ENCODE measurements around the gene SLC25A42.
"Not testable (repeated sequence)": the region's sequence is repeated elsewhere in the genome, so short reads cannot be mapped to it uniquely, and the experiment has no call there.

The SLC25A42 gene

GRCh38 chr19:19071897-19072296 lies 8.1 kb downstream of the SLC25A42 start:
- DNase-seq: no peak

- no peak for DNase-seq
These were observed 10.5 kb downstream of the SLC25A42 start for GRCh38 chr19:19074196-19074882.

- DNase-seq: no peak
These were observed 11.3 kb downstream of the SLC25A42 start for GRCh38 chr19:19075126-19075525.

- DNase-seq: no peak
These were observed 12.7 kb downstream of the SLC25A42 start for GRCh38 chr19:19076476-19076875.

- DNase-seq: no peak
These were observed 13.3 kb downstream of the SLC25A42 start for GRCh38 chr19:19077103-19077502.

GRCh38 chr19:19078801-19079200 lies 15.0 kb downstream of the SLC25A42 start:
- no peak for DNase-seq

GRCh38 chr19:19079571-19079970 lies 15.8 kb downstream of the SLC25A42 start:
- DNase-seq: no peak

- no peak for DNase-seq
These were observed 17.9 kb downstream of the SLC25A42 start for GRCh38 chr19:19081642-19082151.

- no peak for DNase-seq
These were observed 19.8 kb downstream of the SLC25A42 start for GRCh38 chr19:19083413-19084178.

- no peak for DNase-seq
These were observed 23.9 kb downstream of the SLC25A42 start for GRCh38 chr19:19087676-19088075.

- DNase-seq: no peak
These were observed 30.7 kb downstream of the SLC25A42 start for GRCh38 chr19:19094513-19094912.

GRCh38 chr19:19095691-19096090 lies 31.9 kb downstream of the SLC25A42 start:
- no peak for DNase-seq

GRCh38 chr19:19096641-19097627 lies 33.1 kb downstream of the SLC25A42 start:
- no peak for DNase-seq

- no peak for DNase-seq
These were observed 34.4 kb downstream of the SLC25A42 start for GRCh38 chr19:19098084-19098702.

- no peak for DNase-seq
These were observed 35.2 kb downstream of the SLC25A42 start for GRCh38 chr19:19098703-19099632.

GRCh38 chr19:19101540-19101939 lies 37.7 kb downstream of the SLC25A42 start:
- no peak for DNase-seq

GRCh38 chr19:19102566-19102965 lies 38.8 kb downstream of the SLC25A42 start:
- not testable (repeated sequence) for DNase-seq

- no peak for DNase-seq
These were observed 39.4 kb downstream of the SLC25A42 start for GRCh38 chr19:19103167-19103566.

- no peak for DNase-seq
These were observed 41.7 kb downstream of the SLC25A42 start for GRCh38 chr19:19105365-19106055.

- DNase-seq: no peak
These were observed 42.3 kb downstream of the SLC25A42 start for GRCh38 chr19:19106056-19106551.

Data from activated naive CD4-positive, alpha-beta T cell (primary cell).